ENCODE data around the gene ZDHHC1.

ZDHHC1 gene

DNA sequence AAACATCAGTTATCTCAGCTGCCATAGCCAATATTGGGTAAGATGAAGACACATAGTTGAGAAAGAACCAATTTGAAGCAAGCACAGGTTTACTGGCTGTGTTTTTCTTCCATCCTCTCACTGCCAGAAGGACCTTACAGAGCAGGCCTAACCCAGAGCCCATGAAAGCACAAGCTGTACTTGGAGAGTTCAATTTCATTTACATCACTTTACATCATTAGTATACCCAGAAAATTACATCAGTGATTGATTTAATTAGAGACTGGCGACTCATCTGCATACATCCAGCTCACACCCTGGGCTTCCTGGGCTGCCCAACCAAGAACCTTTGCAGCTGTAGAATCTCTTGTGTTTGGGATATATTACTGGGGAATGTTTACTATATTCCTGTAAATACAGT is 66.0 kb downstream of the ZDHHC1 start:
- DNase-seq, result no peak

DNA sequence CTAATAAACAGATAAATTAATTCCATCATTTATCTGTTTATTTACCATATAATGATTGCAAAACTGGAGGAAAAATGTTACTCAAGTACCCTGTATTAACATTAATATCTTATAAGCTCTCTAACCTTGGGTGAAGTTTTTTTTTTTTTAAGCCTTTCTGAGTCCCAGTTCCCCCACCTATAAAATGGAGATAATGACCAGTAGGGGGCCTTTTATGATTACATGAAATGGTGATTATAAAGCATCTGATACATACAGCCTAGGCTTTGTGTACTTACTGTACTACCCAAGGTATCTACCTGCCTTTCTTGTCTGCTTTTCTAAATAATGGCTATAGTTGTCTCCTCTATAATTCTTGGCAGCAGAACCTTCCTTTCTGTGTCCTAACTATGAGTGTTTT is 67.1 kb downstream of the ZDHHC1 start:
- peak in 1 of 2 experiments; percentile 68 for DNase-seq

DNA sequence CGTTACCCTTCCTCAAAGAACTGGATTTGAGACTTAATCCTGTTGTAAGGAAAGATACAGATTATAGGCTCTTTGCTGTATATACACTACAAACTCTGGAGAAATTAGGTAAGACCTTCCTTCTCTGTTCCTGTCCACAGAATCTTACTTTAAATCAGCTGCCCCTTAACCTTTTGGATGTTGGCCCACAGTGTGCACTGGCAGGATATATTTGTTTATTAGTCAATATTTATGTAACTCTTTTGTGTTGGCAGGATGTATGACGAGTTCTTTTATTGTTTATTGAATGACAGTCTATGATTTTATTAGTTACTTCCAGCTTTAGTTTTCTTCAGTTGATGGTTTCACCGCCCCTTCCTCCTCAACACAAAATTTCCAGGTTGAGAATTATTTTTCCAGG is 69.9 kb downstream of the ZDHHC1 start:
- no peak for DNase-seq

DNA sequence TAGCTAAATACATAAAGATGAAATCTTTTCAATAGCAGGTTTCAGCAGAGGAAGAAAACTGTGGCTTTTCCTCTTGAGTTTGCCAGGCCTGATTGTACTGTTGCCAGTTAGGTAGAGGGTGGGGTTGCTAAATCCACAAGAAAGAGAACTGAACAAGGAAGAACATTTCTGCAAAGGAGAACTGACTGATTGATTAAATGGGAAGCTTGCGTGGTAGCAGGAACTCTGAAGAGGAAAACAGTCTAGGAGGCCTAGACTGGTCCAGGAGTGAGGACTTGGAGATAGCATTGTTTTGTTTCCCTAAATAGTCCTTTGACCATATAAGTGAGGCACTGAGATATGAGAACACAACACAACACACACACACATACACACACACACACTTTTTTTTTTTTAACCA is 70.9 kb downstream of the ZDHHC1 start:
- no peak for DNase-seq
